Sigmoid colon (tissue), 7 donors: ENCODE results near the gene ETS2. TPM values are rescaled to one million over a fixed set of nuclear protein-coding genes. Genes with fewer than 3 reads are reported as not detected.

Source experiments
- DNase-seq: peaks from one replicate; pipeline ENCODE4 v3.0.0-alpha.2; 2019
- H3K27ac ChIP-seq, 4 donors: fragments of 200-600 bp; sonication (generic); one replicate each; pipeline ENCODE4 v1.5.1; 2016 to 2019; ENCODE audit warnings: mild to moderate bottlenecking in 1 of 4
- H3K27me3 ChIP-seq, 3 donors: fragments of 200-600 bp; sonication (generic); one replicate each; pipeline ENCODE4 v1.5.1; 2019; ENCODE audit warnings: mild to moderate bottlenecking in 1 of 3
- H3K36me3 ChIP-seq, 4 donors: fragments of 200-600 bp; sonication (generic); one replicate each; pipeline ENCODE4 v1.5.1; 2016 to 2019
- H3K4me1 ChIP-seq, 4 donors: fragments of 200-600 bp; sonication (generic); one replicate each; pipeline ENCODE4 v1.5.1; 2017 to 2019
- H3K4me3 ChIP-seq, 4 donors: fragments of 200-600 bp; sonication (generic); one replicate each; pipeline ENCODE4 v1.5.1; 2017 to 2019; ENCODE audit warnings: mild to moderate bottlenecking in 2 of 4, moderate library complexity in 1 of 4
- H3K9me3 ChIP-seq, 4 donors: fragments of 200-600 bp in 3 of 4; sonication (generic) in 3 of 4; one replicate each; pipeline versions ENCODE4 v1.5.1 to v1.6.1; 2013 to 2019
- CTCF ChIP-seq, 4 experiments: fragments of 450-650 bp in 3 of 4; fragments of 200-600 bp in 1 of 4; IDR thresholded peaks; one replicate each; pipeline ENCODE4 v1.5.1; 2016 to 2019; ENCODE audit warnings: antibody characterized with exemption in 4 of 4, mild to moderate bottlenecking in 3 of 4, moderate library complexity in 2 of 4
- EP300 ChIP-seq, 4 donors: sonication (generic); formaldehyde crosslinking; IDR thresholded peaks; one replicate each; pipeline ENCODE4 v1.6.1; 2017; ENCODE audit warnings: antibody characterized with exemption in 4 of 4
- POLR2A ChIP-seq, 2 donors: fragments of 450-650 bp; IDR thresholded peaks; one replicate each; pipeline ENCODE4 v1.6.1; 2016; ENCODE audit warnings: antibody characterized with exemption in 2 of 2, mild to moderate bottlenecking in 2 of 2, moderate library complexity in 2 of 2
- POLR2AphosphoS5 ChIP-seq, 4 donors: sonication (generic); formaldehyde crosslinking; IDR thresholded peaks; one replicate each; pipeline ENCODE4 v1.6.1; 2017; ENCODE audit warnings: antibody characterized with exemption in 4 of 4
- WGBS, 2 donors: extraction: QIAGEN DNeasy Blood & Tissue Kit; methylation state at CpG; one replicate each; pipeline ENCODE4 v1.1.7; 2013; 5-methylcytosine and 5-hydroxymethylcytosine counted together
- intact Hi-C: fragments of 100-400 bp; cut with DNase I; formaldehyde crosslinking; loops from one replicate; pipeline ENCODE4 v1.15.1; 2023
- polyA plus RNA-seq, 3 donors: library from polyadenylated mRNA; stranded (reverse); fragments of 200-250 nt; gene quantifications; one replicate each; pipeline ENCODE4 v1.2.3, GENCODE V29; 2013
- total RNA-seq, 4 donors: library from RNA; depleted of rRNA; stranded (reverse); fragments of >200 nt; gene quantifications; one replicate each; pipeline ENCODE4 v1.1.0, GENCODE V29; 2016
- donor health status: healthy with polysubstance abuse.
- donor health status: Bipolar disorder and iron deficiency.
- donor health status: healthy.

ETS2 gene
- total and polyA plus RNA-seq, 7 donors = 32.1 to 133 (median 49.2) TPM

GRCh38 chr21:38768471-38769063 lies 37.2 kb upstream of the ETS2 start:
- no peak for DNase-seq
- H3K9me3 ChIP-seq = no peaks in the 10 kb centered on the region
- H3K27me3 ChIP-seq = no peaks in the 10 kb centered on the region
- TF ChIP-seq EP300 (IDR thresholded peaks at IDR 0.05) = peak in 3 of 4 donors; percentile 54 to 91 (median 87)
- TF ChIP-seq POLR2AphosphoS5 (IDR thresholded peaks at IDR 0.05) = peak; percentile 61 to 90 (median 85)
- no peak for TF ChIP-seq POLR2A (IDR thresholded peaks at IDR 0.05)
- TF ChIP-seq CTCF (IDR thresholded peaks at IDR 0.05) = no peak
- H3K27ac ChIP-seq = peak overlapping the region; percentile 22 to 81 (median 72)
- no peak overlapping the region for H3K4me3 ChIP-seq
- H3K4me1 ChIP-seq = peaks cover 0 to 31% (median 22%) of the 10 kb centered on the region in 4 donors
- 64 to 79% methylated on average over 13 of the region's 13 CpGs for WGBS, 2 donors
- intact Hi-C loops = no loop called here
- H3K36me3 ChIP-seq = no peaks in the 10 kb centered on the region

- no peak for TF ChIP-seq POLR2A (IDR thresholded peaks at IDR 0.05)
- TF ChIP-seq POLR2AphosphoS5 (IDR thresholded peaks at IDR 0.05) = no peak
- TF ChIP-seq EP300 (IDR thresholded peaks at IDR 0.05) = no peak
- TF ChIP-seq CTCF (IDR thresholded peaks at IDR 0.05) = no peak
- no peaks in the 10 kb centered on the region for H3K9me3 ChIP-seq
- H3K27me3 ChIP-seq = no peaks in the 10 kb centered on the region
- intact Hi-C loops = no loop called here
- H3K4me1 ChIP-seq = peaks cover 0 to 31% (median 22%) of the 10 kb centered on the region in 4 donors
- peak overlapping the region; percentile 22 to 81 (median 72) for H3K27ac ChIP-seq
- 70 to 77% methylated on average over 9 of the region's 9 CpGs for WGBS, 2 donors
- DNase-seq = no peak
- no peaks in the 10 kb centered on the region for H3K36me3 ChIP-seq
- no peak overlapping the region for H3K4me3 ChIP-seq
Measured at GRCh38 chr21:38769191-38769780, 36.4 kb upstream of the ETS2 start.

GRCh38 chr21:38770660-38771059 lies 35.1 kb upstream of the ETS2 start:
- no peaks in the 10 kb centered on the region for H3K27me3 ChIP-seq
- no peaks in the 10 kb centered on the region for H3K9me3 ChIP-seq
- no peak overlapping the region for H3K4me3 ChIP-seq
- 59 to 86% methylated on average over 4 of the region's 4 CpGs for WGBS, 2 donors
- TF ChIP-seq EP300 (IDR thresholded peaks at IDR 0.05) = no peak
- peaks cover 0 to 31% (median 22%) of the 10 kb centered on the region in 4 donors for H3K4me1 ChIP-seq
- no peak for DNase-seq
- intact Hi-C loops = no loop called here
- H3K36me3 ChIP-seq = no peaks in the 10 kb centered on the region
- no peak overlapping the region for H3K27ac ChIP-seq

- H3K4me3 ChIP-seq = no peak overlapping the region
- H3K27ac ChIP-seq = no peak overlapping the region
- intact Hi-C loops = no loop called here
- TF ChIP-seq POLR2AphosphoS5 (IDR thresholded peaks at IDR 0.05) = no peak
- TF ChIP-seq CTCF (IDR thresholded peaks at IDR 0.05) = no peak
- TF ChIP-seq POLR2A (IDR thresholded peaks at IDR 0.05) = no peak
- TF ChIP-seq EP300 (IDR thresholded peaks at IDR 0.05) = no peak
- H3K36me3 ChIP-seq = no peaks in the 10 kb centered on the region
- no peaks in the 10 kb centered on the region for H3K9me3 ChIP-seq
- H3K27me3 ChIP-seq = no peaks in the 10 kb centered on the region
- no peak for DNase-seq
- peaks cover 0 to 31% (median 22%) of the 10 kb centered on the region in 4 donors for H3K4me1 ChIP-seq
Measured at GRCh38 chr21:38771536-38771935, 34.2 kb upstream of the ETS2 start.

GRCh38 chr21:38772646-38773045 lies 33.1 kb upstream of the ETS2 start:
- intact Hi-C loops = no loop called here
- Histone ChIP-seq H3K36me3 (no peaks in the 10 kb centered on the region), H3K9me3 (no peaks in the 10 kb centered on the region), H3K27ac (peak overlapping the region in 1 of 4 donors; percentile 29), H3K27me3 (no peaks in the 10 kb centered on the region), H3K4me1 (peaks cover 0 to 31% (median 22%) of the 10 kb centered on the region in 4 donors), H3K4me3 (no peak overlapping the region)
- no peak for DNase-seq
- TF ChIP-seq CTCF (IDR thresholded peaks at IDR 0.05) (no peak), EP300 (IDR thresholded peaks at IDR 0.05) (no peak), POLR2A (IDR thresholded peaks at IDR 0.05) (no peak), POLR2AphosphoS5 (IDR thresholded peaks at IDR 0.05) (no peak)
